Measurements from ENCODE around the gene RGL1.

RGL1 gene

GRCh38 chr1:183821889-183822611 is 17.1 kb downstream of the RGL1 start:
- DNase-seq (ENCODE audit: low spot score), result no peak

- no peak for DNase-seq (ENCODE audit: low spot score)
These were observed 19.4 kb downstream of the RGL1 start for GRCh38 chr1:183824291-183824690.

GRCh38 chr1:183827801-183828200 is 22.9 kb downstream of the RGL1 start:
- DNase-seq (ENCODE audit: low spot score), result no peak

- no peak for DNase-seq (ENCODE audit: low spot score)
These were observed 25.5 kb downstream of the RGL1 start for GRCh38 chr1:183830389-183830788.

- no peak for DNase-seq (ENCODE audit: low spot score)
These were observed 26.4 kb downstream of the RGL1 start for GRCh38 chr1:183831311-183831710.

GRCh38 chr1:183832459-183832858 is 27.5 kb downstream of the RGL1 start:
- no peak for DNase-seq (ENCODE audit: low spot score)

- DNase-seq (ENCODE audit: low spot score), result no peak
These were observed 29.6 kb downstream of the RGL1 start for GRCh38 chr1:183834568-183834967.

- no peak for DNase-seq (ENCODE audit: low spot score)
These were observed 31.7 kb downstream of the RGL1 start for GRCh38 chr1:183836598-183836997.

GRCh38 chr1:183837062-183837461 is 32.1 kb downstream of the RGL1 start:
- DNase-seq (ENCODE audit: low spot score), result no peak

GRCh38 chr1:183838221-183838620 is 33.3 kb downstream of the RGL1 start:
- no peak for DNase-seq (ENCODE audit: low spot score)

- no peak for DNase-seq (ENCODE audit: low spot score)
These were observed 35.2 kb downstream of the RGL1 start for GRCh38 chr1:183840140-183840539.

- no peak for DNase-seq (ENCODE audit: low spot score)
These were observed 36.6 kb downstream of the RGL1 start for GRCh38 chr1:183841550-183841949.

- DNase-seq (ENCODE audit: low spot score), result peak; percentile 7
These were observed 37.3 kb downstream of the RGL1 start for GRCh38 chr1:183841950-183842794.

- DNase-seq (ENCODE audit: low spot score), result no peak
These were observed 37.9 kb downstream of the RGL1 start for GRCh38 chr1:183842795-183843144.

- no peak for DNase-seq (ENCODE audit: low spot score)
These were observed 39.9 kb downstream of the RGL1 start for GRCh38 chr1:183844806-183845205.

GRCh38 chr1:183845681-183846080 is 40.8 kb downstream of the RGL1 start:
- no peak for DNase-seq (ENCODE audit: low spot score)

GRCh38 chr1:183847641-183848040 is 42.7 kb downstream of the RGL1 start:
- DNase-seq (ENCODE audit: low spot score), result no peak

- no peak for DNase-seq (ENCODE audit: low spot score)
These were observed 45.9 kb downstream of the RGL1 start for GRCh38 chr1:183850852-183851251.

GRCh38 chr1:183859119-183859518 is 54.2 kb downstream of the RGL1 start:
- DNase-seq (ENCODE audit: low spot score), result no peak

- no peak for DNase-seq (ENCODE audit: low spot score)
These were observed 54.9 kb downstream of the RGL1 start for GRCh38 chr1:183859831-183860230.

- no peak for DNase-seq (ENCODE audit: low spot score)
These were observed 58.0 kb downstream of the RGL1 start for GRCh38 chr1:183862967-183863366.

- no peak for DNase-seq (ENCODE audit: low spot score)
These were observed 58.9 kb downstream of the RGL1 start for GRCh38 chr1:183863852-183864251.

- DNase-seq (ENCODE audit: low spot score), result no peak
These were observed 59.7 kb downstream of the RGL1 start for GRCh38 chr1:183864611-183865010.

- DNase-seq (ENCODE audit: low spot score), result no peak
These were observed 64.3 kb downstream of the RGL1 start for GRCh38 chr1:183869230-183869629.

Data from HuH-7 (cell line).